ENCODE results near the gene SMAD9. TPM values are rescaled to one million over a fixed set of nuclear protein-coding genes. Genes with fewer than 3 reads are reported as not detected.
A peak's percentile ranks its signal among the peaks of the same experiment; 100 is the strongest.

SMAD9 gene
- total and polyA plus RNA-seq, 2 experiments from 2014 or later = 10.6 to 10.8 TPM

- Histone ChIP-seq H3K36me3 (ENCODE audit: low read depth) (no peaks in the 10 kb centered on the region), H3K4me3 (no peak overlapping the region), H3K9ac (no peak overlapping the region), H3K4me2 (ENCODE audit: unreplicated experiment) (no peak overlapping the region), H3K27ac (no peak overlapping the region), H2AFZ (no peak overlapping the region), H3K4me1 (ENCODE audit: insufficient read depth) (no peaks in the 10 kb centered on the region; the same call in 1 of the 2 replicates), H3K27me3 (replicated peaks; ENCODE audit: insufficient read depth) (no peaks in the 10 kb centered on the region), H4K20me1 (ENCODE audit: insufficient read depth) (no peaks in the 10 kb centered on the region), H3K9me2 (ENCODE audit: insufficient read depth) (no peaks in the 10 kb centered on the region), H3F3A (ENCODE audit: insufficient read depth) (peaks cover 18% of the 10 kb centered on the region), H3K79me2 (ENCODE audit: insufficient read depth) (no peaks in the 10 kb centered on the region), H3K9me3 (ENCODE audit: low read depth) (no peaks in the 10 kb centered on the region)
- WGBS, 2 experiments (ENCODE audit: low coverage in 1 of 2, low lambda C conversion rate in 2 of 2, missing lambda C conversion rate in 2 of 2) = 42 to 44% methylated on average over 3 of the region's 3 CpGs
- TF ChIP-seq EZH2 (IDR thresholded peaks at IDR 0.05; ENCODE audit: insufficient read depth, poor library complexity, severe bottlenecking) (no peak), EZH2phosphoT487 (IDR thresholded peaks at IDR 0.05; ENCODE audit: insufficient read depth, low read depth) (no peak)
- DNase-seq = no peak
- in situ Hi-C loops (cut with MboI) = no loop called here
Measured at GRCh38 chr13:36924001-36924400, 4.0 kb upstream of the SMAD9 start.

DNA sequence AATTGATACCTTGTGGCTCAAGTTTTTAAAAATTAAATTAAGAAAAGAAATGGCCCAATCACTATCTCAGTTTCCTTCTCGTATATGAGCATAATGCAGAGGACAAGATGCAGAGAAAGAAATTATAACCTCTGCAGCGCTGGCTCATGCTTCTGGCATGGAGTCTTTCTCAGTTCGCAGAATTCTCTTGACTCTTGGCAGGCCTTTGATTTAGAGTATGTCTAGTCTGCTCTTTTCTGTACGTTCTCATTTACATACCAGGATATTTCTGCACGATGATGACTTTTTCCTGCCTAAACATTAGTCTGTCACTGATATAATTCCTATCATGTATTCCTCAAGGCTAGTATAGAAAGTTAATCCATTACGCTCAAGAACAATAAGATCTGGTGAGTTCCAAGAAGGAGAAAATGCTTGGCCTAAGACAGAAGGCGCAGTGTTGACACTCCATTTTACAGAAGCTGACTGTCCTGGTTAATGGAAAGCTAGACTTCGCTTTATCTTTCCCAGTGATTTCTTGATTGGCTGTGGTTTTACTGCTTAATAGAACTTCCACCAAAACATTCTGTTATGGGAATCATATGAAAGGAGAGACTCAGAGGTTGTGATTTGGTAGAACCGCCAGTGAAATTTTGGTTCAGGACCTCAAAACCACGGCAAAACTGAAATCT is 1.7 kb upstream of the SMAD9 start:
- Histone ChIP-seq H3K4me2 (ENCODE audit: unreplicated experiment) (no peak overlapping the region), H2AFZ (peak overlapping the region; percentile 38; the same call in 1 of the 2 replicates), H3K4me1 (ENCODE audit: insufficient read depth) (peaks cover 18% of the 10 kb centered on the region), H3K79me2 (ENCODE audit: insufficient read depth) (peaks cover 16% of the 10 kb centered on the region), H3K27ac (no peak overlapping the region), H4K20me1 (ENCODE audit: insufficient read depth) (no peaks in the 10 kb centered on the region), H3F3A (ENCODE audit: insufficient read depth) (peaks cover 28% of the 10 kb centered on the region), H3K9me3 (ENCODE audit: low read depth) (no peaks in the 10 kb centered on the region), H3K4me3 (no peak overlapping the region), H3K9me2 (ENCODE audit: insufficient read depth) (no peaks in the 10 kb centered on the region), H3K9ac (no peak overlapping the region), H3K36me3 (ENCODE audit: low read depth) (no peaks in the 10 kb centered on the region), H3K27me3 (replicated peaks; ENCODE audit: insufficient read depth) (no peaks in the 10 kb centered on the region)
- DNase-seq = no peak
- TF ChIP-seq EZH2phosphoT487 (IDR thresholded peaks at IDR 0.05; ENCODE audit: insufficient read depth, low read depth) (no peak), EZH2 (IDR thresholded peaks at IDR 0.05; ENCODE audit: insufficient read depth, poor library complexity, severe bottlenecking) (no peak)
- 84% methylated on average over 10 of the region's 10 CpGs for WGBS, 2 experiments (ENCODE audit: low coverage in 1 of 2, low lambda C conversion rate in 2 of 2, missing lambda C conversion rate in 2 of 2)
- in situ Hi-C loops (cut with MboI) = no loop called here

- Histone ChIP-seq H3K27me3 (replicated peaks; ENCODE audit: insufficient read depth) (no peaks in the 10 kb centered on the region), H4K20me1 (ENCODE audit: insufficient read depth) (no peaks in the 10 kb centered on the region), H3K4me1 (ENCODE audit: insufficient read depth) (peaks cover 18% of the 10 kb centered on the region), H2AFZ (peak overlapping the region; percentile 85), H3K79me2 (ENCODE audit: insufficient read depth) (peaks cover 27% of the 10 kb centered on the region), H3K27ac (peak overlapping the region; percentile 49; the same call in 1 of the 2 replicates), H3K4me3 (peak overlapping the region; percentile 89), H3F3A (ENCODE audit: insufficient read depth) (peaks cover 28% of the 10 kb centered on the region), H3K9me2 (ENCODE audit: insufficient read depth) (no peaks in the 10 kb centered on the region), H3K9ac (peak overlapping the region; percentile 91), H3K9me3 (ENCODE audit: low read depth) (no peaks in the 10 kb centered on the region), H3K4me2 (ENCODE audit: unreplicated experiment) (peak overlapping the region; percentile 84), H3K36me3 (ENCODE audit: low read depth) (no peaks in the 10 kb centered on the region)
- TF ChIP-seq EZH2phosphoT487 (IDR thresholded peaks at IDR 0.05; ENCODE audit: insufficient read depth, low read depth) = no peak
- no peak for TF ChIP-seq EZH2 (IDR thresholded peaks at IDR 0.05; ENCODE audit: insufficient read depth, poor library complexity, severe bottlenecking)
- in situ Hi-C loops (cut with MboI) = no loop called here
- WGBS, 2 experiments (ENCODE audit: low coverage in 1 of 2, low lambda C conversion rate in 2 of 2, missing lambda C conversion rate in 2 of 2) = 59 to 60% methylated on average over 8 to 9 of the region's 9 CpGs
- DNase-seq = peak; percentile 15
Measured at GRCh38 chr13:36920616-36921185, 663 bp upstream of the SMAD9 start.

- 0 to 1% methylated on average over 15 to 50 of the region's 51 CpGs for WGBS, 2 experiments (ENCODE audit: low coverage in 1 of 2, low lambda C conversion rate in 2 of 2, missing lambda C conversion rate in 2 of 2)
Measured at GRCh38 chr13:36919171-36919832, 736 bp downstream of the SMAD9 start.

More at GRCh38 chr13:36919171-36919832, 736 bp downstream of the SMAD9 start:
- Histone ChIP-seq H3K27me3 (replicated peaks; ENCODE audit: insufficient read depth) (no peaks in the 10 kb centered on the region), H2AFZ (peak overlapping the region; percentile 86), H3K27ac (peak overlapping the region; percentile 87), H3K4me2 (ENCODE audit: unreplicated experiment) (peak overlapping the region; percentile 85), H3F3A (ENCODE audit: insufficient read depth) (peaks cover 28% of the 10 kb centered on the region), H3K9me3 (ENCODE audit: low read depth) (no peaks in the 10 kb centered on the region), H3K4me3 (peak overlapping the region; percentile 89), H3K9me2 (ENCODE audit: insufficient read depth) (no peaks in the 10 kb centered on the region), H3K79me2 (ENCODE audit: insufficient read depth) (peaks cover 41% of the 10 kb centered on the region), H3K36me3 (ENCODE audit: low read depth) (no peaks in the 10 kb centered on the region), H3K4me1 (ENCODE audit: insufficient read depth) (peaks cover 18% of the 10 kb centered on the region), H3K9ac (peak overlapping the region; percentile 88), H4K20me1 (ENCODE audit: insufficient read depth) (no peaks in the 10 kb centered on the region)
- TF ChIP-seq EZH2phosphoT487 (IDR thresholded peaks at IDR 0.05; ENCODE audit: insufficient read depth, low read depth) (no peak), EZH2 (IDR thresholded peaks at IDR 0.05; ENCODE audit: insufficient read depth, poor library complexity, severe bottlenecking) (no peak)
- peak; percentile 74 for DNase-seq
- in situ Hi-C loops (cut with MboI) = no loop called here

Data from GM23248 (cell line).